GM10248 (cell line): ENCODE measurements around the gene ITGAE.

Experiments used
- CTCF ChIA-PET: fragments of 300-600 bp; sonication (Branson Sonifier 250); formaldehyde crosslinking; extraction: SDS; loops from one replicate; lab custom pipeline; 2021; ENCODE audit warnings: antibody characterized with exemption; lab: Yijun Ruan, JAX
- POLR2A ChIA-PET: fragments of 350-650 bp; sonication (Branson Sonifier 250); formaldehyde crosslinking; extraction: SDS; loops from one replicate; lab custom pipeline; 2020; ENCODE audit warnings: antibody characterized with exemption; lab: Yijun Ruan, JAX
- DNase-seq: peaks from one replicate; pipeline ENCODE4 v3.0.0; 2012; ENCODE audit errors: extremely low spot score
- CTCF ChIP-seq: IDR thresholded peaks from 2 replicates; pipeline ENCODE4 v1.5.1; 2012; ENCODE audit warnings: mild to moderate bottlenecking, low read depth; ENCODE audit errors: extremely low read depth, missing control alignments, control extremely low read depth

Gene ITGAE

GRCh38 chr17:3753624-3754023 is 47.4 kb downstream of the ITGAE start:
- CTCF ChIA-PET = interaction anchor here (0.8 to 5.6 kb wide), 4 partner anchors 10 to 71 kb away, joined by 3 to 58 read pairs (median 4); no protein-coding TSS in a partner anchor
- no peak for DNase-seq
- TF ChIP-seq CTCF = no peak
- POLR2A ChIA-PET = no interaction called here

GRCh38 chr17:3751836-3752235 is 49.2 kb downstream of the ITGAE start:
- ChIA-PET POLR2A (no interaction called here), CTCF (interaction anchor here (1.3 to 5.6 kb wide), 5 partner anchors 9 to 95 kb away, joined by 3 to 58 read pairs (median 5); no protein-coding TSS in a partner anchor)
- no peak for DNase-seq
- TF ChIP-seq CTCF = no peak

DNA sequence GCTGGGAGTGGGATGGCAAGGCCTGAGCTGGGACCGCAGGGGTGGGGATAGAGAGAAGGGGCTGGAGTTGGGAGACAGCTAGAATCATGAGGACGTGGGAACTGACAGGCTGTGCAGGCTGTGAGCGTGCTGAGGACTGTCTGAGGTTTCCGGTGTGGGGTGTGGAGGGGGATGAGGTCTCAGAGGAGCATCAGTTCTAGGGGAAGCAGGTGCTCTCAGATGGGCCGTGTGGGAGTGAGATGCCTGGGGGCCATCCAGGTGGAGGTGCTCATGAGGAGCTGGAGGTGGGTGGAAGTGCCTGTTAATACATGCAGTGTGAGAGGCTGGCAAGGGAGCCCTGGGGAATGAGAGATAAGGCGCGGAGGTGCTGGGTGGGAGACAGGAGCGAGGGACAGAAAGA is 50.1 kb downstream of the ITGAE start:
- no peak for DNase-seq
- ChIA-PET CTCF (interaction anchor here (0.9 to 5.6 kb wide), 5 partner anchors 9 to 115 kb away, joined by 3 to 58 read pairs (median 5); no protein-coding TSS in a partner anchor), POLR2A (interaction anchor here (0.6 kb wide), 1 partner anchor 216 kb away, joined by 6 read pairs; no protein-coding TSS in a partner anchor)
- TF ChIP-seq CTCF = no peak

DNA sequence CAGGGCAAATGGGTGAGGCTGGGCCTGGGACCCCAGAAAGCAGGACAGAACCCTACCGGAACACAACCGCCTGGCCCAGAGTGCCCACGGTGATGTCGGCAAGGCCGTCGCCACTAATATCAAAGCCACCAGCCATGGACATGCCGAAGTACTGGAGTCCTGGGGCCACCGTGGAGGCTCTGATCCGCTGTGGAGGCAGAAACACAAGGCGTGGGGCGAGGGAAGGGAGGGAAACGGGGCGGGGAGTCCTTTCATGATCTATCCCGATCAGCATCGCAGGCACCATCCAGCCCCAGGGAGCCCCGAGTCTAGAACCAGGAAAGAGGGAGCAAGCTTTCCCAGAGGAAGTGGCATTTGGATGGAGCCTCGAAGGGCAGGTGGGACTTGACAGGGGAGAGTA is 50.7 kb downstream of the ITGAE start:
- POLR2A ChIA-PET = no interaction called here
- CTCF ChIA-PET = interaction anchor here (0.9 to 5.6 kb wide), 6 partner anchors 10 to 115 kb away, joined by 3 to 58 read pairs (median 4); no protein-coding TSS in a partner anchor
- DNase-seq = no peak
- TF ChIP-seq CTCF = no peak

- ChIA-PET POLR2A (no interaction called here), CTCF (interaction anchor here (2.0 to 3.2 kb wide), 2 partner anchors 11 to 79 kb away, joined by 6 to 26 read pairs; no protein-coding TSS in a partner anchor)
- DNase-seq = no peak
- TF ChIP-seq CTCF = no peak
Observed at GRCh38 chr17:3748576-3748975, 52.4 kb downstream of the ITGAE start.

DNA sequence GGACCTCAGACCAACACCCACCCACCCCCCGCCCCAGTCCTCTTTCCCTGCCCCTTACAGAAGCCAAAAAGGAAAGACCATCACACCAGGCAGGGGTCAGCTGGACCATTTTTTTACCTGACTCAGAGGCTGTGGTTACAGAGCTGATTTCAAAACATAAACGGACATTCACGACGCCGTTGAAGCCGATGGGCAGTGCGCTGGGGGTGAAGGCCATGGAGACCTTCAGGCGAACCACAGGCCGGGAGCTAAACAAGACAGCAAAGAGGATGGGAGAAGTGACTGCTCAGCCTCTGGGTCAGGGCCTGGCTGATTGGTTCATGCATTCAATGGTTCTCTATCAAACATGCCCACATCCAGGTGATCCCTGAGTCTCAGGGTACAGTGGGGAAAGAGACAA is 53.2 kb downstream of the ITGAE start:
- DNase-seq = no peak
- TF ChIP-seq CTCF = no peak
- POLR2A ChIA-PET = no interaction called here
- CTCF ChIA-PET = interaction anchor here (2.0 to 3.2 kb wide), 2 partner anchors 10 to 79 kb away, joined by 6 to 26 read pairs; no protein-coding TSS in a partner anchor
